ENCODE results near the gene STX1B.

DNA sequence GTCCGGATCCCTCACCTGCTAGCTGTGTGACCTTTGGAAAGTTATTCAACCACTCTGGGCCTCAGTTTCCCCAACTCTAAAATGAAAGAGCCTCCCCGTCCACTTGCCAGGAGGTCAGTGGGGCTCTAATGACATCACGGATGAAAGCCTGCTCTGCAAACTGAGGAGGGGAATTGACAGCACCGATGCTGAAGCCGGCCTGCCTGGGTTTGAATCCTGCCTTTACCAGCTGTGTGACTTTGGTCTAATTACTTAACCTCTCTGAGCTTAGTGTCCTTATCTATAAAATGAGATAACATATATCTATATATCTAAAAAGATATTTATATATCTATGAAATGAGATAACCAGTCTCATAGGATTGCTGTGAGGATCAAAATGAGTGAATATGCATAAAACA, 1.9 kb downstream of the STX1B start:
- TF ChIP-seq, protein P1, sequence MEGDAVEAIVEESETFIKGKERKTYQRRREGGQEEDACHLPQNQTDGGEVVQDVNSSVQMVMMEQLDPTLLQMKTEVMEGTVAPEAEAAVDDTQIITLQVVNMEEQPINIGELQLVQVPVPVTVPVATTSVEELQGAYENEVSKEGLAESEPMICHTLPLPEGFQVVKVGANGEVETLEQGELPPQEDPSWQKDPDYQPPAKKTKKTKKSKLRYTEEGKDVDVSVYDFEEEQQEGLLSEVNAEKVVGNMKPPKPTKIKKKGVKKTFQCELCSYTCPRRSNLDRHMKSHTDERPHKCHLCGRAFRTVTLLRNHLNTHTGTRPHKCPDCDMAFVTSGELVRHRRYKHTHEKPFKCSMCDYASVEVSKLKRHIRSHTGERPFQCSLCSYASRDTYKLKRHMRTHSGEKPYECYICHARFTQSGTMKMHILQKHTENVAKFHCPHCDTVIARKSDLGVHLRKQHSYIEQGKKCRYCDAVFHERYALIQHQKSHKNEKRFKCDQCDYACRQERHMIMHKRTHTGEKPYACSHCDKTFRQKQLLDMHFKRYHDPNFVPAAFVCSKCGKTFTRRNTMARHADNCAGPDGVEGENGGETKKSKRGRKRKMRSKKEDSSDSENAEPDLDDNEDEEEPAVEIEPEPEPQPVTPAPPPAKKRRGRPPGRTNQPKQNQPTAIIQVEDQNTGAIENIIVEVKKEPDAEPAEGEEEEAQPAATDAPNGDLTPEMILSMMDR (IDR thresholded peaks at IDR 0.05), result no peak
- no peak for TF ChIP-seq HMGA2 (CRISPR knock-in tag; IDR thresholded peaks at IDR 0.05)
- TF ChIP-seq ZNF121 (CRISPR knock-in tag; IDR thresholded peaks at IDR 0.05), result no peak
- TF ChIP-seq ZNF416 (CRISPR knock-in tag; IDR thresholded peaks at IDR 0.05), result no peak
- TF ChIP-seq, protein P2, sequence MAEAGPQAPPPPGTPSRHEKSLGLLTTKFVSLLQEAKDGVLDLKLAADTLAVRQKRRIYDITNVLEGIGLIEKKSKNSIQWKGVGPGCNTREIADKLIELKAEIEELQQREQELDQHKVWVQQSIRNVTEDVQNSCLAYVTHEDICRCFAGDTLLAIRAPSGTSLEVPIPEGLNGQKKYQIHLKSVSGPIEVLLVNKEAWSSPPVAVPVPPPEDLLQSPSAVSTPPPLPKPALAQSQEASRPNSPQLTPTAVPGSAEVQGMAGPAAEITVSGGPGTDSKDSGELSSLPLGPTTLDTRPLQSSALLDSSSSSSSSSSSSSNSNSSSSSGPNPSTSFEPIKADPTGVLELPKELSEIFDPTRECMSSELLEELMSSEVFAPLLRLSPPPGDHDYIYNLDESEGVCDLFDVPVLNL (CRISPR knock-in tag; IDR thresholded peaks at IDR 0.05; ENCODE audit: borderline replicate concordance, low read depth), result no peak
- no peak for TF ChIP-seq TP53 (CRISPR knock-in tag; IDR thresholded peaks at IDR 0.05)
- no peak for TF ChIP-seq NR1H2 (CRISPR knock-in tag; IDR thresholded peaks at IDR 0.05)
- TF ChIP-seq, protein P3, sequence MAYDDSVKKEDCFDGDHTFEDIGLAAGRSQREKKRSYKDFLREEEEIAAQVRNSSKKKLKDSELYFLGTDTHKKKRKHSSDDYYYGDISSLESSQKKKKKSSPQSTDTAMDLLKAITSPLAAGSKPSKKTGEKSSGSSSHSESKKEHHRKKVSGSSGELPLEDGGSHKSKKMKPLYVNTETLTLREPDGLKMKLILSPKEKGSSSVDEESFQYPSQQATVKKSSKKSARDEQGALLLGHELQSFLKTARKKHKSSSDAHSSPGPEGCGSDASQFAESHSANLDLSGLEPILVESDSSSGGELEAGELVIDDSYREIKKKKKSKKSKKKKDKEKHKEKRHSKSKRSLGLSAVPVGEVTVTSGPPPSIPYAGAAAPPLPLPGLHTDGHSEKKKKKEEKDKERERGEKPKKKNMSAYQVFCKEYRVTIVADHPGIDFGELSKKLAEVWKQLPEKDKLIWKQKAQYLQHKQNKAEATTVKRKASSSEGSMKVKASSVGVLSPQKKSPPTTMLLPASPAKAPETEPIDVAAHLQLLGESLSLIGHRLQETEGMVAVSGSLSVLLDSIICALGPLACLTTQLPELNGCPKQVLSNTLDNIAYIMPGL (CRISPR knock-in tag; IDR thresholded peaks at IDR 0.05), result no peak
- TF ChIP-seq, protein P4, sequence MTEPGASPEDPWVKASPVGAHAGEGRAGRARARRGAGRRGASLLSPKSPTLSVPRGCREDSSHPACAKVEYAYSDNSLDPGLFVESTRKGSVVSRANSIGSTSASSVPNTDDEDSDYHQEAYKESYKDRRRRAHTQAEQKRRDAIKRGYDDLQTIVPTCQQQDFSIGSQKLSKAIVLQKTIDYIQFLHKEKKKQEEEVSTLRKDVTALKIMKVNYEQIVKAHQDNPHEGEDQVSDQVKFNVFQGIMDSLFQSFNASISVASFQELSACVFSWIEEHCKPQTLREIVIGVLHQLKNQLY (CRISPR knock-in tag; IDR thresholded peaks at IDR 0.05), result no peak

Measured in WTC11 (cell line).